ENCODE measurements around the gene OPTN.

Gene OPTN

GRCh38 chr10:13168781-13169180 lies 68.8 kb downstream of the OPTN start:
- DNase-seq (ENCODE audit: low read depth) = no peak
- no peak overlapping the region for H3K4me3 ChIP-seq (ENCODE audit: control insufficient read depth, low read depth, low read length)
- TF ChIP-seq CTCF (IDR thresholded peaks at IDR 0.05; ENCODE audit: control insufficient read depth, insufficient read depth, low read depth, low read length, missing control alignments) = no peak

GRCh38 chr10:13173616-13174015 lies 73.7 kb downstream of the OPTN start:
- no peak for DNase-seq (ENCODE audit: low read depth)
- no peak overlapping the region for H3K4me3 ChIP-seq (ENCODE audit: control insufficient read depth, low read depth, low read length)
- TF ChIP-seq CTCF (IDR thresholded peaks at IDR 0.05; ENCODE audit: control insufficient read depth, insufficient read depth, low read depth, low read length, missing control alignments) = no peak

- TF ChIP-seq CTCF (IDR thresholded peaks at IDR 0.05; ENCODE audit: control insufficient read depth, insufficient read depth, low read depth, low read length, missing control alignments) = no peak
- H3K4me3 ChIP-seq (ENCODE audit: control insufficient read depth, low read depth, low read length) = no peak overlapping the region
- no peak for DNase-seq (ENCODE audit: low read depth)
Observed at GRCh38 chr10:13180788-13181187, 80.8 kb downstream of the OPTN start.

GRCh38 chr10:13182424-13182823 lies 82.5 kb downstream of the OPTN start:
- no peak for DNase-seq (ENCODE audit: low read depth)
- no peak overlapping the region for H3K4me3 ChIP-seq (ENCODE audit: control insufficient read depth, low read depth, low read length)
- no peak for TF ChIP-seq CTCF (IDR thresholded peaks at IDR 0.05; ENCODE audit: control insufficient read depth, insufficient read depth, low read depth, low read length, missing control alignments)

GRCh38 chr10:13183625-13184024 lies 83.7 kb downstream of the OPTN start:
- no peak overlapping the region for H3K4me3 ChIP-seq (ENCODE audit: control insufficient read depth, low read depth, low read length)
- no peak for DNase-seq (ENCODE audit: low read depth)
- no peak for TF ChIP-seq CTCF (IDR thresholded peaks at IDR 0.05; ENCODE audit: control insufficient read depth, insufficient read depth, low read depth, low read length, missing control alignments)

- TF ChIP-seq CTCF (IDR thresholded peaks at IDR 0.05; ENCODE audit: control insufficient read depth, insufficient read depth, low read depth, low read length, missing control alignments) = no peak
- H3K4me3 ChIP-seq (ENCODE audit: control insufficient read depth, low read depth, low read length) = no peak overlapping the region
- DNase-seq (ENCODE audit: low read depth) = no peak
Observed at GRCh38 chr10:13184276-13184675, 84.3 kb downstream of the OPTN start.
